Measurements from ENCODE around the gene ALK. TPM values are rescaled to one million over a fixed set of nuclear protein-coding genes. Genes with fewer than 3 reads are reported as not detected.

Gene ALK
- polyA plus RNA-seq, 1 of the 3 experiments (the other 2 are of a cell fraction), result 0.30 TPM

DNA sequence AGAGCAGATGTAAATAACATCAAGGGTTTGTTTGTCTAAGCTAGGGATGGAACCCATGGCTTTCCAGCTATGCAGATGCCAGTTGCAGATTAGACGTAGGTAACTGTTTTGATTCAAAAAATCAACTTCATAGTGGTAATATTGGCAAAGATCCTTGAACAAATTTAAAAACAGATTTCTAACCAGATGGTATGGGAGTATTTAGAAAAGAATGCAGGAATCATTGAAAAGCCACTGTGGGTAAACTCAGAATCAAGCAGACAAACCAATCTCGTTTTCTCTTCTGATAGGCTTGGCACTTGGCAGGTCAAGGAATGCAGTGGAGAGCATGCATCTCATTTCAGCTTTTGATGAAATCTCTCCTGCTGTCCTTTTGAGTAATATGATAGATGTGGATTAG, 428.7 kb downstream of the ALK start:
- no peak for DNase-seq
- H3K27ac ChIP-seq (ENCODE audit: low read depth in 2 of 2, low read length in 1 of 2), result peak overlapping the region in 1 of 2 experiments; percentile 74; a peak in 1 of 4 replicates
- peaks cover 0 to 7% of the 10 kb centered on the region in 2 experiments for H3K36me3 ChIP-seq (replicated peaks in 1 of 2; ENCODE audit: control insufficient read depth in 1 of 2, insufficient read depth in 2 of 2, low read length in 1 of 2)
- ChIA-PET CTCF (interaction anchor here (0.6 to 0.8 kb wide), 2 partner anchors 54 to 67 kb away, joined by 3 read pairs; no protein-coding TSS in a partner anchor), POLR2A (interaction anchor here (1.2 kb wide), 1 partner anchor 428 kb away, joined by 4 read pairs; no protein-coding TSS in a partner anchor)
- H3K27me3 ChIP-seq (ENCODE audit: insufficient read depth), result no peaks in the 10 kb centered on the region
- H3K4me1 ChIP-seq (ENCODE audit: control insufficient read depth in 1 of 2, insufficient read depth in 2 of 2, low read depth in 1 of 2, low read length in 1 of 2), result peaks cover 0 to 52% of the 10 kb centered on the region in 2 experiments; a peak in 2 of 4 replicates
- no peaks in the 10 kb centered on the region for H3K9me2 ChIP-seq
- H3K9ac ChIP-seq, result no peak overlapping the region
- H4K20me1 ChIP-seq (ENCODE audit: insufficient read depth), result no peaks in the 10 kb centered on the region
- no peaks in the 10 kb centered on the region for H3F3A ChIP-seq (replicated peaks; ENCODE audit: insufficient read depth)
- 21% methylated on average over 2 of the region's 2 CpGs for WGBS (ENCODE audit: low lambda C conversion rate)
- H3K79me2 ChIP-seq (ENCODE audit: insufficient read depth), result no peaks in the 10 kb centered on the region
- no peak overlapping the region for H2AFZ ChIP-seq (ENCODE audit: low read depth)
- H3K4me2 ChIP-seq, result no peak overlapping the region
- TF ChIP-seq RCOR1 (IDR thresholded peaks at IDR 0.05; ENCODE audit: low read length), result no peak
- no peak for TF ChIP-seq GATA2 (CRISPR knock-in tag; IDR thresholded peaks at IDR 0.05)
- H3K4me3 ChIP-seq (ENCODE audit: low read depth in 2 of 2, low read length in 1 of 2), result no peak overlapping the region
- no peaks in the 10 kb centered on the region for H3K9me3 ChIP-seq

GRCh38 chr2:29490045-29490444, 431.3 kb downstream of the ALK start:
- DNase-seq, result no peak
- no peaks in the 10 kb centered on the region for H3K9me2 ChIP-seq
- H3K27me3 ChIP-seq (ENCODE audit: insufficient read depth), result no peaks in the 10 kb centered on the region
- no peak overlapping the region for H3K4me3 ChIP-seq (ENCODE audit: low read depth in 2 of 2, low read length in 1 of 2)
- H3K9me3 ChIP-seq, result no peaks in the 10 kb centered on the region
- peaks cover 0 to 29% of the 10 kb centered on the region in 2 experiments; a peak in 2 of 4 replicates for H3K4me1 ChIP-seq (ENCODE audit: control insufficient read depth in 1 of 2, insufficient read depth in 2 of 2, low read depth in 1 of 2, low read length in 1 of 2)
- H4K20me1 ChIP-seq (ENCODE audit: insufficient read depth), result no peaks in the 10 kb centered on the region
- H3K9ac ChIP-seq, result no peak overlapping the region
- no peaks in the 10 kb centered on the region for H3K79me2 ChIP-seq (ENCODE audit: insufficient read depth)
- peak overlapping the region in 1 of 2 experiments; percentile 36; a peak in 1 of 4 replicates for H3K27ac ChIP-seq (ENCODE audit: low read depth in 2 of 2, low read length in 1 of 2)
- TF ChIP-seq SMC3 (IDR thresholded peaks at IDR 0.05; ENCODE audit: low read depth, low read length), result no peak
- TF ChIP-seq YY1 (IDR thresholded peaks at IDR 0.05; ENCODE audit: low read depth), result no peak
- no peak for TF ChIP-seq RFX5 (IDR thresholded peaks at IDR 0.05; ENCODE audit: low read length)
- no peak for TF ChIP-seq EP300 (IDR thresholded peaks at IDR 0.05; ENCODE audit: borderline replicate concordance in 1 of 2, low read depth in 1 of 2, low read length in 1 of 2)
- WGBS (ENCODE audit: low lambda C conversion rate), result 53% methylated on average over 6 of the region's 6 CpGs
- peaks cover 0 to 9% of the 10 kb centered on the region in 2 experiments for H3K36me3 ChIP-seq (replicated peaks in 1 of 2; ENCODE audit: control insufficient read depth in 1 of 2, insufficient read depth in 2 of 2, low read length in 1 of 2)
- H2AFZ ChIP-seq (ENCODE audit: low read depth), result no peak overlapping the region
- no peak overlapping the region for H3K4me2 ChIP-seq
- ChIA-PET CTCF (interaction anchor here (1.8 kb wide), 1 partner anchor 180 kb away, joined by 4 read pairs; no protein-coding TSS in a partner anchor), POLR2A (no interaction called here)
- H3F3A ChIP-seq (replicated peaks; ENCODE audit: insufficient read depth), result no peaks in the 10 kb centered on the region

GRCh38 chr2:29489568-29489967, 431.8 kb downstream of the ALK start:
- 67% methylated on average over 1 of the region's 1 CpG for WGBS (ENCODE audit: low lambda C conversion rate)
- no peak for TF ChIP-seq CTCF (IDR thresholded peaks at IDR 0.05)
- no peak for TF ChIP-seq POLR2AphosphoS5 (IDR thresholded peaks at IDR 0.05; ENCODE audit: low read depth, low read length)
- TF ChIP-seq SMC3 (IDR thresholded peaks at IDR 0.05; ENCODE audit: low read depth, low read length), result no peak
- 0 out of 2 replicates have a peak, but pooled peaks have one; percentile 42 for TF ChIP-seq REST (IDR thresholded peaks at IDR 0.05; ENCODE audit: low read depth, low read length)
- TF ChIP-seq RAD21 (IDR thresholded peaks at IDR 0.05; ENCODE audit: low read length), result no peak
- TF ChIP-seq, protein P1, sequence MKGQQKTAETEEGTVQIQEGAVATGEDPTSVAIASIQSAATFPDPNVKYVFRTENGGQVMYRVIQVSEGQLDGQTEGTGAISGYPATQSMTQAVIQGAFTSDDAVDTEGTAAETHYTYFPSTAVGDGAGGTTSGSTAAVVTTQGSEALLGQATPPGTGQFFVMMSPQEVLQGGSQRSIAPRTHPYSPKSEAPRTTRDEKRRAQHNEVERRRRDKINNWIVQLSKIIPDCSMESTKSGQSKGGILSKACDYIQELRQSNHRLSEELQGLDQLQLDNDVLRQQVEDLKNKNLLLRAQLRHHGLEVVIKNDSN (IDR thresholded peaks at IDR 0.05; ENCODE audit: borderline replicate concordance, low read depth), result no peak
- TF ChIP-seq TAF1 (IDR thresholded peaks at IDR 0.05; ENCODE audit: borderline replicate concordance, low read depth, low read length), result no peak
- no peaks in the 10 kb centered on the region for H3K9me3 ChIP-seq
- no peaks in the 10 kb centered on the region for H3K27me3 ChIP-seq (ENCODE audit: insufficient read depth)
- peaks cover 0 to 25% of the 10 kb centered on the region in 2 experiments; a peak in 2 of 4 replicates for H3K4me1 ChIP-seq (ENCODE audit: control insufficient read depth in 1 of 2, insufficient read depth in 2 of 2, low read depth in 1 of 2, low read length in 1 of 2)
- peaks cover 0 to 10% of the 10 kb centered on the region in 2 experiments for H3K36me3 ChIP-seq (replicated peaks in 1 of 2; ENCODE audit: control insufficient read depth in 1 of 2, insufficient read depth in 2 of 2, low read length in 1 of 2)
- H3K4me2 ChIP-seq, result no peak overlapping the region
- H3K9ac ChIP-seq, result no peak overlapping the region
- no peaks in the 10 kb centered on the region for H3K79me2 ChIP-seq (ENCODE audit: insufficient read depth)
- no peak overlapping the region for H2AFZ ChIP-seq (ENCODE audit: low read depth)
- peak overlapping the region in 1 of 2 experiments; percentile 36; a peak in 1 of 4 replicates for H3K27ac ChIP-seq (ENCODE audit: low read depth in 2 of 2, low read length in 1 of 2)
- ChIA-PET POLR2A (interaction anchor here (0.6 kb wide), 1 partner anchor 9 kb away, joined by 3 read pairs; no protein-coding TSS in a partner anchor), CTCF (interaction anchor here (1.3 to 1.8 kb wide), 2 partner anchors 90 to 180 kb away, joined by 3 to 4 read pairs; no protein-coding TSS in a partner anchor)
- no peak for DNase-seq
- no peaks in the 10 kb centered on the region for H4K20me1 ChIP-seq (ENCODE audit: insufficient read depth)
- no peak overlapping the region for H3K4me3 ChIP-seq (ENCODE audit: low read depth in 2 of 2, low read length in 1 of 2)
- no peaks in the 10 kb centered on the region for H3K9me2 ChIP-seq
- no peaks in the 10 kb centered on the region for H3F3A ChIP-seq (replicated peaks; ENCODE audit: insufficient read depth)
